Measurements from ENCODE around the gene NAA16.
"Not testable (repeated sequence)": the region's sequence is repeated elsewhere in the genome, so short reads cannot be mapped to it uniquely, and the experiment has no call there.

The NAA16 gene

DNA sequence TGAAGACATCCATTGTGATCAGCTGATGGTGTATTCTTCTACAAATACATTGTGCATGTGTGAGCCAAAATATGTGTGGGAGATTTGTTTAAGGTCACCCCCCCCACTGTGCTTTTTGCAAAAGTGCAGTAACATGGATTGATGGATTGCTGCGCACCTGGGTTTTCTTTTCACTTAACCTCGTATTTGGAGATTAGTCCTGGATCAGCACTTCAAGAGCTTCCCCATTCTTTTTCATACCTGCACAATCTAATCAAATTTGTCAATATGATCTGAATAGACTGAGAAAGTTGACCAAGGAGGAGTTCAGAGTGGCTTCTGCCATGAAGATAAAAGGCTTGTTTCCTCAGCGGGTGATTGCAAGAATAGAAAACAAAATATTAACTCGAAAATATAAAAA, 23.7 kb downstream of the NAA16 start:
- no peak for TF ChIP-seq CTCF (conservative IDR thresholded peaks at IDR 0.05; ENCODE audit: low read length)
- no peak overlapping the region for H3K4me3 ChIP-seq (ENCODE audit: low read length)
- no peak for DNase-seq (ENCODE audit: low read depth)

- TF ChIP-seq CTCF (conservative IDR thresholded peaks at IDR 0.05; ENCODE audit: low read length), result no peak
- DNase-seq (ENCODE audit: low read depth), result no peak
- no peak overlapping the region for H3K4me3 ChIP-seq (ENCODE audit: low read length)
These were observed 33.3 kb downstream of the NAA16 start for GRCh38 chr13:41344358-41344757.

DNA sequence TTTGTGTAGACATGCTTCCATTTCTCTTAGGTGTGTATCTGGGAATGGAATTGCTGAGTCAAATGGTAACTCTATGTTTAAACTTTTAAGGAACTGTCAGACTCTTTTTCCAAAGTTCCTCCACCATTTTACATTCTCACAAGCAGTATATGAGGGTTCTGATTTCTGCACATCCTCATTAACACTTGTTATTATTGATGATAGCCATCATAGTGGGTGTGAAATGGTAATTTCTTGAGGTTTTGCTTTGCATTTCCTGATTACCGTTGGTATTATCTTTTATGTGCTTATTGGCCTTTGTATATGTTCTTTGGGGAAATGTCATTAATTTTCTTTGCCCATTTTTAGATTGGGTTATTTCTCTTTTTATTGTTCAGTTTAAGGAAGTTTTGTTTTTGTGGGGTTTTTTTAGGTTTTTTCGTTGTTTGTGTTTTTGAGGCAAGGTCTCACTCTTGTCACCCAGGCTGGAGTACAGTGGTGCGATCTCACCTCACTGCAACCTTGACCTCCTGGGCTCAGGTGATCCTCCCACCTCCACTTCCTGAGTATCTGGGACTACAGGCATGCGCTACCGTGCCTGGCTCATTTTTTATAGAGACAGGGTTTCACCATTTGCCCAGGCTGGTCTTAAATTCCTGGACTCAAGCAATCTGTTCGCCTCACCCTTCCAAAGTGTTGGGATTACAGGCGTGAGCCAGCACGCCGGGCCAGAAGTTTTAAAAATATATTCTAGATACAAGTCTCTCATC, 34.3 kb downstream of the NAA16 start:
- DNase-seq (ENCODE audit: low read depth), result no peak
- H3K4me3 ChIP-seq (ENCODE audit: low read length), result no peak overlapping the region
- no peak for TF ChIP-seq CTCF (conservative IDR thresholded peaks at IDR 0.05; ENCODE audit: low read length)

DNA sequence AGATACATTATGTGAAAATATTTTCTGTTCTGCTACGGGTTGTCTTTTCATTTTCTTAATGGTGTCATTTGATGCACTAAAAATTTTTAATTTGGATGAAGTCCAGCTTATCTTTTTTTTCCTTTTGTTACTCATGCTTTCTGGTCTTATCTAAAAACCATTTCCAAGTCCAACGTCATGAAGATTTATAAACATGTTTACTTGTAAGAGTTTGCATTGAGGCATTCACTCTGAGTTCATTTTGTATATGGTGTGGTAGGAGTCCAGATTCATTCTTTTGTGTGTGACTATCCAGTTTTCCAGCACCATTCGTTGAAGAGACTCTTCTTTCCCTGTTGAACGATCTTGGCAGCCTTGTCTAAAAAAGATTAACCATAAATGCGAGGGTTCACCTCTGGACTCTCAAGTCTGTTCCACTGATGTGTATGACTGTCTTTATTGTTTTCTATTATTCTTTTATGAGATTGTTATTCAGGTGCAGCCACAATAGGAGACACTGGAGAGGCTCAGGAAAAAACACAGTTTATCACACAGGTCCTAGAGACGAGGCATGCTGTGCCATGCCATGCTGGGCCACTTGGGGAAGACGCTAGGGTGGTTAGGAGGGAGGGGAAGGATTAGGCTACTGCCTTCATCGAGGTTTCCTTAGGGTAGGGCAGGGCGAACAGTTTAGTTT, 35.0 kb downstream of the NAA16 start:
- no peak for DNase-seq (ENCODE audit: low read depth)
- TF ChIP-seq CTCF (conservative IDR thresholded peaks at IDR 0.05; ENCODE audit: low read length), result no peak
- no peak overlapping the region for H3K4me3 ChIP-seq (ENCODE audit: low read length)

- peak; percentile 72 for DNase-seq (ENCODE audit: low read depth)
- no peak overlapping the region for H3K4me3 ChIP-seq (ENCODE audit: low read length)
- peak; percentile 85 for TF ChIP-seq CTCF (conservative IDR thresholded peaks at IDR 0.05; ENCODE audit: low read length)
These were observed 42.1 kb downstream of the NAA16 start for GRCh38 chr13:41352935-41353840.

DNA sequence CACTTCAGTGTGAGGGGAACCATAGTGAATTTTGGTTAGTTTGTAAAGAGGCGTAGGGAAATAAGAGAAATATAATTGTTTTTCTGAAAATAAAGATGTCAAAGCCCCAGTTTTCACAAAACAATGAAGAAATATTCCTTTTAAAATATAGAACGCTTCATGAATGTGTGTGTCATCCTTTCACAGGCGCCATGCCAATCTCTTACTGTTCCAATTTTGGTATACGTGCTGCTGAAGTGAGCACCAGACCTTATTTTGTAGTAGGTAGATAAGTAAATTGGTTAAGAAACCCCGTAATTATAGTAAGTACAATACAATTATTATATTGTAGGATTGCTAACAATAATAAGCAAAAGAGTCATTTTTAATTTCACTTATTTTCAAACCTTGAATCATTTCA, 43.3 kb downstream of the NAA16 start:
- no peak overlapping the region for H3K4me3 ChIP-seq (ENCODE audit: low read length)
- no peak for TF ChIP-seq CTCF (conservative IDR thresholded peaks at IDR 0.05; ENCODE audit: low read length)
- DNase-seq (ENCODE audit: low read depth), result no peak

- H3K4me3 ChIP-seq (ENCODE audit: low read length), result not testable (repeated sequence)
These were observed 45.2 kb downstream of the NAA16 start for GRCh38 chr13:41356385-41356648.

More at GRCh38 chr13:41356385-41356648, 45.2 kb downstream of the NAA16 start:
- DNase-seq (ENCODE audit: low read depth), result not testable (repeated sequence)

Data from AG10803 (cell line).